Panc1 (cell line): Measurements from ENCODE around the gene PRLR.

Experiments
- SIN3A ChIP-seq: IDR thresholded peaks from 2 replicates; pipeline ENCODE4 v1.6.1; 2012; ENCODE audit warnings: low read depth, mild to moderate bottlenecking, low read length, moderate library complexity, borderline replicate concordance; ENCODE audit not compliant: insufficient read depth
- TCF7L2 ChIP-seq: IDR thresholded peaks from 2 replicates; pipeline ENCODE4 v1.6.1; 2011; ENCODE audit warnings: mild to moderate bottlenecking, low read depth, low read length, inconsistent platforms
- TF ChIP-seq, protein P1 (sequence below): fragments of 450-650 bp; IDR thresholded peaks from 2 replicates; pipeline ENCODE4 v1.5.1; 2017; ENCODE audit warnings: mild to moderate bottlenecking
- TF ChIP-seq, protein P2 (sequence below), 2 experiments: IDR thresholded peaks; 2 replicates each; pipeline ENCODE4 v1.6.1; 2011 to 2012; ENCODE audit warnings: low read depth in 2 of 2, control low read depth in 1 of 2, low read length in 1 of 2, mild to moderate bottlenecking in 1 of 2, moderate library complexity in 1 of 2; ENCODE audit not compliant: insufficient read depth in 1 of 2

DNA sequence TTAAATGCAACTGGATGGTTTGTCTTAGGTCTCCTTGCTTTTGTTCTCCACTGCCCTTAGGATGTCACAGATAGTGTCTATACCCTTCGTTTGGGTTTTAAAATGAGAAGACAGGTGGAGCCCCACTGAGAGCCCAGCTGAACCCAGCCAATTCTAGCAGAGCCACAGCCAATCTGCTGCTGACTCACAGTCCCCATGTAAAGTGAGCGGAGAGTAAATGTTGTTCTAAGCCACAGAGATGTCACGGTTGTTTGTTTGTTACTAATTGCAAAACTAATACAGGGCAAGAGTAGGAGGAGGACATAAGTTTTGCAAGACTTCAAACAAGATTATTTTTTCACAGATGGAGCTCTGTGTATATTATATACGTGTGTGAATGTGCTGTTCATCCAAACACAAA, 132.1 kb downstream of the PRLR start:
- TF ChIP-seq, protein P1, sequence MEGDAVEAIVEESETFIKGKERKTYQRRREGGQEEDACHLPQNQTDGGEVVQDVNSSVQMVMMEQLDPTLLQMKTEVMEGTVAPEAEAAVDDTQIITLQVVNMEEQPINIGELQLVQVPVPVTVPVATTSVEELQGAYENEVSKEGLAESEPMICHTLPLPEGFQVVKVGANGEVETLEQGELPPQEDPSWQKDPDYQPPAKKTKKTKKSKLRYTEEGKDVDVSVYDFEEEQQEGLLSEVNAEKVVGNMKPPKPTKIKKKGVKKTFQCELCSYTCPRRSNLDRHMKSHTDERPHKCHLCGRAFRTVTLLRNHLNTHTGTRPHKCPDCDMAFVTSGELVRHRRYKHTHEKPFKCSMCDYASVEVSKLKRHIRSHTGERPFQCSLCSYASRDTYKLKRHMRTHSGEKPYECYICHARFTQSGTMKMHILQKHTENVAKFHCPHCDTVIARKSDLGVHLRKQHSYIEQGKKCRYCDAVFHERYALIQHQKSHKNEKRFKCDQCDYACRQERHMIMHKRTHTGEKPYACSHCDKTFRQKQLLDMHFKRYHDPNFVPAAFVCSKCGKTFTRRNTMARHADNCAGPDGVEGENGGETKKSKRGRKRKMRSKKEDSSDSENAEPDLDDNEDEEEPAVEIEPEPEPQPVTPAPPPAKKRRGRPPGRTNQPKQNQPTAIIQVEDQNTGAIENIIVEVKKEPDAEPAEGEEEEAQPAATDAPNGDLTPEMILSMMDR = no peak
- TF ChIP-seq SIN3A (no peak), TCF7L2 (no peak)
- TF ChIP-seq, protein P2, sequence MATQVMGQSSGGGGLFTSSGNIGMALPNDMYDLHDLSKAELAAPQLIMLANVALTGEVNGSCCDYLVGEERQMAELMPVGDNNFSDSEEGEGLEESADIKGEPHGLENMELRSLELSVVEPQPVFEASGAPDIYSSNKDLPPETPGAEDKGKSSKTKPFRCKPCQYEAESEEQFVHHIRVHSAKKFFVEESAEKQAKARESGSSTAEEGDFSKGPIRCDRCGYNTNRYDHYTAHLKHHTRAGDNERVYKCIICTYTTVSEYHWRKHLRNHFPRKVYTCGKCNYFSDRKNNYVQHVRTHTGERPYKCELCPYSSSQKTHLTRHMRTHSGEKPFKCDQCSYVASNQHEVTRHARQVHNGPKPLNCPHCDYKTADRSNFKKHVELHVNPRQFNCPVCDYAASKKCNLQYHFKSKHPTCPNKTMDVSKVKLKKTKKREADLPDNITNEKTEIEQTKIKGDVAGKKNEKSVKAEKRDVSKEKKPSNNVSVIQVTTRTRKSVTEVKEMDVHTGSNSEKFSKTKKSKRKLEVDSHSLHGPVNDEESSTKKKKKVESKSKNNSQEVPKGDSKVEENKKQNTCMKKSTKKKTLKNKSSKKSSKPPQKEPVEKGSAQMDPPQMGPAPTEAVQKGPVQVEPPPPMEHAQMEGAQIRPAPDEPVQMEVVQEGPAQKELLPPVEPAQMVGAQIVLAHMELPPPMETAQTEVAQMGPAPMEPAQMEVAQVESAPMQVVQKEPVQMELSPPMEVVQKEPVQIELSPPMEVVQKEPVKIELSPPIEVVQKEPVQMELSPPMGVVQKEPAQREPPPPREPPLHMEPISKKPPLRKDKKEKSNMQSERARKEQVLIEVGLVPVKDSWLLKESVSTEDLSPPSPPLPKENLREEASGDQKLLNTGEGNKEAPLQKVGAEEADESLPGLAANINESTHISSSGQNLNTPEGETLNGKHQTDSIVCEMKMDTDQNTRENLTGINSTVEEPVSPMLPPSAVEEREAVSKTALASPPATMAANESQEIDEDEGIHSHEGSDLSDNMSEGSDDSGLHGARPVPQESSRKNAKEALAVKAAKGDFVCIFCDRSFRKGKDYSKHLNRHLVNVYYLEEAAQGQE (IDR thresholded peaks at IDR 0.05; ENCODE audit: insufficient read depth in 1 of 2, low read depth in 2 of 2, low read length in 1 of 2) = no peak
